Lower lobe of right lung (tissue), 2 donors: ENCODE data around the gene INTS6L. TPM values are rescaled to one million over a fixed set of nuclear protein-coding genes. Genes with fewer than 3 reads are reported as not detected.

Source experiments
- ATAC-seq, 2 donors: fragments of 200-7000 bp; cut with Tn5 transposase; one replicate each; pipeline ENCODE4 v1.9.1; 2020 to 2022; ENCODE audit warnings: mild to moderate bottlenecking in 2 of 2, moderate library complexity in 2 of 2
- DNase-seq: peaks from one replicate; pipeline ENCODE4 v3.0.0-alpha.2; 2020
- H3K27ac ChIP-seq: fragments of 200-600 bp; one replicate; pipeline ENCODE4 v1.8.0; 2022
- H3K27me3 ChIP-seq: fragments of 200-600 bp; one replicate; pipeline ENCODE4 v1.8.0; 2022; ENCODE audit warnings: low read depth
- H3K36me3 ChIP-seq: fragments of 200-600 bp; one replicate; pipeline ENCODE4 v1.8.0; 2022; ENCODE audit warnings: mild to moderate bottlenecking
- H3K4me1 ChIP-seq: fragments of 200-600 bp; one replicate; pipeline ENCODE4 v1.8.0; 2022
- H3K4me3 ChIP-seq: fragments of 200-600 bp; one replicate; pipeline ENCODE4 v1.8.0; 2022; ENCODE audit warnings: mild to moderate bottlenecking
- H3K9me3 ChIP-seq: fragments of 200-600 bp; one replicate; pipeline ENCODE4 v1.8.0; 2022
- CTCF ChIP-seq: fragments of 200-600 bp; IDR thresholded peaks from one replicate; pipeline ENCODE4 v1.8.0; 2022; ENCODE audit warnings: antibody characterized with exemption, mild to moderate bottlenecking
- intact Hi-C: fragments of 100-400 bp; cut with DNase I; formaldehyde crosslinking; loops from one replicate; pipeline ENCODE4 v1.11.0; 2022
- total RNA-seq: library from RNA; stranded (reverse); fragmentation: NEBNext Ultra II Directional; extraction: Animal tissue kit (Norgen Biotek cat#: 25700); gene quantifications from one replicate; pipeline ENCODE4 v1.2.1, GENCODE V29; 2021
- donor health status: DM: no; HTN: yes; CAD: no; lungs with severe emphysema.

Gene INTS6L
- total RNA-seq, 1 donor from 2014 or later = 6.9 TPM

GRCh38 chrX:135544338-135544948 is 24.0 kb downstream of the INTS6L start:
- Histone ChIP-seq H3K4me1 (no peaks in the 10 kb centered on the region), H3K27ac (no peak overlapping the region), H3K27me3 (no peaks in the 10 kb centered on the region), H3K9me3 (no peaks in the 10 kb centered on the region), H3K4me3 (no peak overlapping the region), H3K36me3 (peaks cover 6% of the 10 kb centered on the region)
- DNase-seq = no peak
- intact Hi-C loops = no loop called here
- no peak for ATAC-seq
- TF ChIP-seq CTCF = no peak

GRCh38 chrX:135547767-135548166 is 27.3 kb downstream of the INTS6L start:
- H3K4me1 ChIP-seq = no peaks in the 10 kb centered on the region
- H3K4me3 ChIP-seq = no peak overlapping the region
- intact Hi-C loops = no loop called here
- ATAC-seq (no peak), DNase-seq (no peak)
- H3K9me3 ChIP-seq = no peaks in the 10 kb centered on the region
- H3K27me3 ChIP-seq = no peaks in the 10 kb centered on the region
- H3K27ac ChIP-seq = no peak overlapping the region
- peaks cover 15% of the 10 kb centered on the region for H3K36me3 ChIP-seq
- no peak for TF ChIP-seq CTCF

- H3K36me3 ChIP-seq = peaks cover 15% of the 10 kb centered on the region
- no peak for TF ChIP-seq CTCF
- no peaks in the 10 kb centered on the region for H3K27me3 ChIP-seq
- H3K27ac ChIP-seq = no peak overlapping the region
- no peak overlapping the region for H3K4me3 ChIP-seq
- H3K4me1 ChIP-seq = no peaks in the 10 kb centered on the region
- ATAC-seq (no peak), DNase-seq (no peak)
- H3K9me3 ChIP-seq = no peaks in the 10 kb centered on the region
- intact Hi-C loops = no loop called here
Observed at GRCh38 chrX:135549519-135549918, 29.1 kb downstream of the INTS6L start.

DNA sequence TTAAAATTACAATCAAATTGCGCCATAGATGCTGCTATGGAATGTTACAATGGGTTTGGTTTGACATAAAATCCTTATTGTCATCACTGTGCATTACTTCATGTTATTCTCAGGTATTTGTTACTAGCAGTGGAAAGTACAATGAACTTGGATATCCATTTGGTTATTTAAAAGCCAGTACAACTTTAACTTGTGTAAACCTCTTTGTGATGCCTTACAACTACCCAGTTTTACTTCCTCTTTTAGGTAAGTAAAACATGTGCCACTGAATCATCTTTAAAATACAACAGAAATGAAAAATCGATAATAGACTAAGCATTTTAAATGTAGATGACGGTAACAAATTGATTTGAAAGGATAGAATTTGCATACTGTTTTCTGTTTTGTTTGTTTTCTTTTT is 35.6 kb downstream of the INTS6L start:
- peaks cover 3% of the 10 kb centered on the region for H3K36me3 ChIP-seq
- intact Hi-C loops = no loop called here
- no peak overlapping the region for H3K27ac ChIP-seq
- H3K27me3 ChIP-seq = no peaks in the 10 kb centered on the region
- no peak overlapping the region for H3K4me3 ChIP-seq
- H3K9me3 ChIP-seq = no peaks in the 10 kb centered on the region
- ATAC-seq (no peak), DNase-seq (no peak)
- no peaks in the 10 kb centered on the region for H3K4me1 ChIP-seq
- no peak for TF ChIP-seq CTCF

GRCh38 chrX:135557344-135557743 is 36.9 kb downstream of the INTS6L start:
- H3K9me3 ChIP-seq = no peaks in the 10 kb centered on the region
- H3K4me1 ChIP-seq = no peaks in the 10 kb centered on the region
- ATAC-seq (no peak), DNase-seq (no peak)
- no peak overlapping the region for H3K4me3 ChIP-seq
- intact Hi-C loops = no loop called here
- H3K36me3 ChIP-seq = no peaks in the 10 kb centered on the region
- no peak for TF ChIP-seq CTCF
- no peak overlapping the region for H3K27ac ChIP-seq
- no peaks in the 10 kb centered on the region for H3K27me3 ChIP-seq
